LoVo (cell line): ENCODE measurements around the gene SLC50A1.

Experiments used
- DNase-seq: peaks from one replicate; pipeline ENCODE4 v3.0.0-alpha.2; 2016; ENCODE audit warnings: low spot score

The SLC50A1 gene

GRCh38 chr1:155184835-155185782 is 49.5 kb downstream of the SLC50A1 start:
- DNase-seq = no peak

DNA sequence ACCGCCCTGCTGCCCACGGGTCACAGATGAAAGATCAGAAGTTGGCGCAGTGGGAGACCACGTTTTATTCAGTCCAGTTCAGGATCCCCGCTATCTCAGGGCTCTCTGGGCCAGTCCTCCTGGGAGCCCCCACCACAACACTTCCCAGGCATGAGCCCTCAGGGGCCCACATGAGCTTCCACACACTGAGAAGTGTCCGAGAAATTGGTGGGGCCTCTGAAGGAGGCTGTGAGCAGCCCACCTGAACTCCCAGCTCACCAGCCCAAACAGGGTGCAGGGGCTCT is 50.1 kb downstream of the SLC50A1 start:
- DNase-seq = no peak

GRCh38 chr1:155186067-155186793 is 50.6 kb downstream of the SLC50A1 start:
- no peak for DNase-seq

- no peak for DNase-seq
Measured at GRCh38 chr1:155186794-155187455, 51.3 kb downstream of the SLC50A1 start.

DNA sequence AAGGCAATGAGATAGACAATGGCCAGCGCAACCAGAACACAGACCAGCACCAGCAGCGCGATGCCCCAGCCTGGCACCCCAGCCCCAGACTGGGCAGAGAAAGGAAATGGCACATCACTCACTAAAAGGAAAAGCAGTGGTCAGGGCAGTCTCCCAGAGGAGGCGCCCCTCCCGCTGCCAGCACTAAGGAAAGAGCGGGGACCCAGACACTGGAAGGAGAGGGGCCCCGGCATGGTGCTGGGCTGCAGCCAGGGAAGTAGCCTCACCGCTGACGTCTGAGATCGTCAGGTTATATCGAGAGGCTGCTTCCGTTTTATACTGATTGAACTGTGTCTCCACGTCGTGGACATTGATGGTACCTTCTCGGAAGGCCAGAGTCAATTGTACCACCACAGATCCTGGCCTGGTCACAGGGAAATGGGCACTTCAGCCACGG is 51.8 kb downstream of the SLC50A1 start:
- DNase-seq = no peak

- no peak for DNase-seq
Measured at GRCh38 chr1:155188268-155188667, 52.6 kb downstream of the SLC50A1 start.
